Ishikawa (cell line): Measurements from ENCODE around the gene SIRT3.

ENCODE experiments used
- CEBPB ChIP-seq: IDR thresholded peaks from 2 replicates; pipeline ENCODE4 v1.6.1; 2012
- EP300 ChIP-seq: IDR thresholded peaks from 2 replicates; pipeline ENCODE4 v1.6.1; 2012; ENCODE audit warnings: borderline replicate concordance
- FOXM1 ChIP-seq: IDR thresholded peaks from 2 replicates; pipeline ENCODE4 v1.6.1; 2012; ENCODE audit warnings: low read depth, borderline replicate concordance
- RAD21 ChIP-seq: IDR thresholded peaks from 2 replicates; pipeline ENCODE4 v1.6.1; 2012; ENCODE audit warnings: low read depth
- REST ChIP-seq: IDR thresholded peaks from 2 replicates; pipeline ENCODE4 v1.6.1; 2012; ENCODE audit warnings: low read depth, mild to moderate bottlenecking
- YY1 ChIP-seq: IDR thresholded peaks from 2 replicates; pipeline ENCODE4 v1.6.1; 2012; ENCODE audit warnings: low read depth

DNA sequence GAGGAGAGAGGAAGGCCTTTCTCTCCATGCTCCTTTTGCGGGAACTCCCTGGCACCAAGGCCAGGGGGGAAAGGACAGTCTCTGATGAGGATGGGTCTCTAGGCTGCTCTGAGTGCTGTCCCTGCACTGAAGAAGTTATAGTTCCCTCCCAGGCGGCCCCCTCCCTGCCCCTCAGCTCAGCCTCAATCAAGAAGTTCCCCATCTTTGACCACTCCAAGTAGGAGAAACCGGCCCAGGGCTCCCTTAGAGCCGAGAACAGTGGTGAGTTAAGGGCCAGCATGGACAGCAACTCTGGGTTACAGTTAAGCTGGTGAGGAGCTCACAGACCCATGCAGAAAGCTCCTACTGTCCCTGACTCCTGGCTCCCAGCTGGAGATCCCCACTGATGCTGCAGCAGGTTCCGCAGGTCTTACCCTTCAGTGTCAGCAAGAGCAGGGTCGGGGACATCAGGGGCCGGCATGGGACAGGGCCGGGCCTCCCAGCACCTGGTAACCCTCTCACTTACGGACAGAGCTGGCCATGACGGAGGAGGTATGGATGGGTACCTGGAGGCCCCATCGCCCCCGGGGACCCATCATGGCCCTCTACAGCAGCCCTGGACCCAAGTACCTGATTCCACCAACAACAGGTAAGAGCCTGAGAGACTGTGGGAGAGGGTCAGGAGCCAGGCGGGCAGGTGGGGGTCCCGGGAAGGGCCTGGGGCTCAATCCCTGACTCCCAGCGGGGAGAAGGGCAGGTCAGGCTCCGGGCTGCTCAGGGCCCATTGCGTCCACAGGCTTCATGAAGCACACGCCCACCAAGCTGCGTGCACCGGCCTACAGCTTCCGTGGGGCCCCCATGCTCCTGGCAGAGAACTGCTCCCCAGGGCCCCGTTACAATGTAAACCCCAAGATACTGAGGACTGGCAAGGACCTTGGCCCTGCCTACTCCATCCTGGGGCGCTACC lies 39.1 kb downstream of the SIRT3 start:
- TF ChIP-seq RAD21 (no peak), FOXM1 (no peak), CEBPB (no peak), YY1 (no peak), REST (no peak), EP300 (no peak)
